Fibroblast of peridontal ligament (primary cell): Measurements from ENCODE around the gene DUSP22.
"Not testable (repeated sequence)": the region's sequence is repeated elsewhere in the genome, so short reads cannot be mapped to it uniquely, and the experiment has no call there.

Experiments used
- DNase-seq: peaks from one replicate; pipeline ENCODE4 v3.0.0-alpha.2; 2010; ENCODE audit errors: extremely low read depth

The DUSP22 gene

GRCh38 chr6:364609-365540, 72.6 kb downstream of the DUSP22 start:
- DNase-seq: no peak

GRCh38 chr6:365835-366234, 73.5 kb downstream of the DUSP22 start:
- no peak for DNase-seq

GRCh38 chr6:366389-367297, 74.4 kb downstream of the DUSP22 start:
- peak; percentile 25 for DNase-seq

GRCh38 chr6:367298-367794, 75.1 kb downstream of the DUSP22 start:
- no peak for DNase-seq

GRCh38 chr6:367891-368630, 75.8 kb downstream of the DUSP22 start:
- no peak for DNase-seq

GRCh38 chr6:369559-370431, 77.5 kb downstream of the DUSP22 start:
- DNase-seq: no peak

GRCh38 chr6:370555-370954, 78.3 kb downstream of the DUSP22 start:
- no peak for DNase-seq

GRCh38 chr6:371851-372250, 79.6 kb downstream of the DUSP22 start:
- not testable (repeated sequence) for DNase-seq

- no peak for DNase-seq
These were observed 80.1 kb downstream of the DUSP22 start for GRCh38 chr6:372336-372911.

- DNase-seq: no peak
These were observed 80.7 kb downstream of the DUSP22 start for GRCh38 chr6:373031-373430.

GRCh38 chr6:373773-374724, 81.8 kb downstream of the DUSP22 start:
- peak; percentile 58 for DNase-seq

GRCh38 chr6:374956-375355, 82.7 kb downstream of the DUSP22 start:
- DNase-seq: no peak

GRCh38 chr6:376827-377640, 84.7 kb downstream of the DUSP22 start:
- DNase-seq: no peak

- DNase-seq: not testable (repeated sequence)
These were observed 85.3 kb downstream of the DUSP22 start for GRCh38 chr6:377641-378020.

GRCh38 chr6:378090-378957, 86.0 kb downstream of the DUSP22 start:
- no peak for DNase-seq

- no peak for DNase-seq
These were observed 86.7 kb downstream of the DUSP22 start for GRCh38 chr6:378958-379409.
